B cell (primary cell): ENCODE results near the gene SENP8.

Experiments used
- EZH2 ChIP-seq: IDR thresholded peaks from 2 replicates; pipeline ENCODE4 v1.6.1; 2012; ENCODE audit warnings: borderline replicate concordance, low read depth, mild to moderate bottlenecking, moderate library complexity, low read length; ENCODE audit not compliant: insufficient read depth, poor library complexity, severe bottlenecking
- TF ChIP-seq, protein P1 (sequence below): fragments of 200-600 bp; IDR thresholded peaks from one replicate; pipeline ENCODE4 v1.8.0; 2022; ENCODE audit warnings: antibody characterized with exemption, mild to moderate bottlenecking

GRCh38 chr15:72147418-72147817, 29.2 kb downstream of the SENP8 start:
- TF ChIP-seq, protein P1, sequence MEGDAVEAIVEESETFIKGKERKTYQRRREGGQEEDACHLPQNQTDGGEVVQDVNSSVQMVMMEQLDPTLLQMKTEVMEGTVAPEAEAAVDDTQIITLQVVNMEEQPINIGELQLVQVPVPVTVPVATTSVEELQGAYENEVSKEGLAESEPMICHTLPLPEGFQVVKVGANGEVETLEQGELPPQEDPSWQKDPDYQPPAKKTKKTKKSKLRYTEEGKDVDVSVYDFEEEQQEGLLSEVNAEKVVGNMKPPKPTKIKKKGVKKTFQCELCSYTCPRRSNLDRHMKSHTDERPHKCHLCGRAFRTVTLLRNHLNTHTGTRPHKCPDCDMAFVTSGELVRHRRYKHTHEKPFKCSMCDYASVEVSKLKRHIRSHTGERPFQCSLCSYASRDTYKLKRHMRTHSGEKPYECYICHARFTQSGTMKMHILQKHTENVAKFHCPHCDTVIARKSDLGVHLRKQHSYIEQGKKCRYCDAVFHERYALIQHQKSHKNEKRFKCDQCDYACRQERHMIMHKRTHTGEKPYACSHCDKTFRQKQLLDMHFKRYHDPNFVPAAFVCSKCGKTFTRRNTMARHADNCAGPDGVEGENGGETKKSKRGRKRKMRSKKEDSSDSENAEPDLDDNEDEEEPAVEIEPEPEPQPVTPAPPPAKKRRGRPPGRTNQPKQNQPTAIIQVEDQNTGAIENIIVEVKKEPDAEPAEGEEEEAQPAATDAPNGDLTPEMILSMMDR: no peak
- no peak for TF ChIP-seq EZH2
